GM12873 (cell line): ENCODE results near the gene LEMD2.
A peak's percentile ranks its signal among the peaks of the same experiment; 100 is the strongest.

Experiments
- CTCF ChIP-seq: IDR thresholded peaks from 2 replicates; pipeline ENCODE4 v1.5.1; 2012; ENCODE audit warnings: low read depth, mild to moderate bottlenecking, moderate library complexity, low read length, control low read depth; ENCODE audit not compliant: insufficient read depth; ENCODE audit errors: missing control alignments

LEMD2 gene

GRCh38 chr6:33776186-33776585 lies 12.7 kb downstream of the LEMD2 start:
- no peak for TF ChIP-seq CTCF

- no peak for TF ChIP-seq CTCF
Observed at GRCh38 chr6:33774774-33775173, 14.2 kb downstream of the LEMD2 start.

- TF ChIP-seq CTCF = no peak
Observed at GRCh38 chr6:33772902-33773472, 15.9 kb downstream of the LEMD2 start.

GRCh38 chr6:33772082-33772830 lies 16.7 kb downstream of the LEMD2 start:
- no peak for TF ChIP-seq CTCF

GRCh38 chr6:33771146-33772081 lies 17.5 kb downstream of the LEMD2 start:
- TF ChIP-seq CTCF = peak; percentile 84

GRCh38 chr6:33770833-33771145 lies 18.1 kb downstream of the LEMD2 start:
- TF ChIP-seq CTCF = no peak

GRCh38 chr6:33770124-33770832 lies 18.7 kb downstream of the LEMD2 start:
- no peak for TF ChIP-seq CTCF
